Adipose tissue (tissue), 3 donors: ENCODE measurements around the gene RBFA. TPM values are rescaled to one million over a fixed set of nuclear protein-coding genes. Genes with fewer than 3 reads are reported as not detected.

Experiments used
- H3K27ac ChIP-seq: one replicate; pipeline ENCODE4 v1.5.1; 2013; ENCODE audit warnings: low read depth, low read length
- whole genome bisulfite sequencing, 3 donors: extraction: QIAGEN DNeasy Blood & Tissue Kit; methylation state at CpG; one replicate each; pipeline ENCODE4 v1.1.7; 2013; 5-methylcytosine and 5-hydroxymethylcytosine counted together
- polyA plus RNA-seq, 3 donors: library from polyadenylated mRNA; stranded (reverse); fragments of 200-250 nt; gene quantifications; one replicate each; pipeline ENCODE4 v1.2.3, GENCODE V29; 2013
- donor health status: healthy with polysubstance abuse.
- donor health status: Bipolar disorder and iron deficiency.
- donor health status: healthy.

The RBFA gene
- polyA plus RNA-seq, 3 donors: 15.9 to 32.2 (median 16.7) TPM

DNA sequence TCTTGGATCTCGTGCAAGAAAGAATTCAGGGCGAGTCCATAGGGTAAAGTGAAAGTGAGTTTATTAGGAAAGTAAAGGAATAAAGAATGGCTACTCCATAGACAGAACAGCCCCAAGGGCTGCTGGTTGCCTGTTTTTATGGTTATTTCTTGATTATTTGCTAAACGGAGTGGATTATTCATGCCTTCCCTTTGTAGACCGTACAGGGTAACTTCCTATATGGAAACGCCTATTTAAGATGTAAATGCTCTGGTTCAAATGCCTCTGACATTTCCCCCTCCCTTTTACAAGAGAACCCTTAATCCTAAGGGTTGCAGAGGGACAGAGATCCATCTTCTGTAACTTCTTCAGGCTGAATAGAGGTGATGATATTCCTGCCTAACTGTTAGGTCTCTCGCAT, 25.7 kb downstream of the RBFA start:
- H3K27ac ChIP-seq: no peak overlapping the region
- WGBS, 3 donors: 88 to 91% (median 88%) methylated on average over 6 of the region's 6 CpGs

- WGBS, 3 donors: 86 to 88% (median 87%) methylated on average over 9 of the region's 9 CpGs
Measured at GRCh38 chr18:80065705-80066104, 31.5 kb downstream of the RBFA start.

GRCh38 chr18:80067321-80067720, 33.1 kb downstream of the RBFA start:
- 88 to 94% (median 91%) methylated on average over 8 of the region's 8 CpGs for WGBS, 3 donors
- H3K27ac ChIP-seq: no peak overlapping the region

More at GRCh38 chr18:80065705-80066104, 31.5 kb downstream of the RBFA start:
- H3K27ac ChIP-seq: no peak overlapping the region

- 94% methylated on average over 10 of the region's 10 CpGs for WGBS, 3 donors
Measured at GRCh38 chr18:80067897-80068296, 33.7 kb downstream of the RBFA start.

GRCh38 chr18:80068571-80069272, 34.5 kb downstream of the RBFA start:
- H3K27ac ChIP-seq: no peak overlapping the region
- WGBS, 3 donors: 79 to 82% (median 80%) methylated on average over 10 of the region's 10 CpGs

More at GRCh38 chr18:80067897-80068296, 33.7 kb downstream of the RBFA start:
- H3K27ac ChIP-seq: no peak overlapping the region

DNA sequence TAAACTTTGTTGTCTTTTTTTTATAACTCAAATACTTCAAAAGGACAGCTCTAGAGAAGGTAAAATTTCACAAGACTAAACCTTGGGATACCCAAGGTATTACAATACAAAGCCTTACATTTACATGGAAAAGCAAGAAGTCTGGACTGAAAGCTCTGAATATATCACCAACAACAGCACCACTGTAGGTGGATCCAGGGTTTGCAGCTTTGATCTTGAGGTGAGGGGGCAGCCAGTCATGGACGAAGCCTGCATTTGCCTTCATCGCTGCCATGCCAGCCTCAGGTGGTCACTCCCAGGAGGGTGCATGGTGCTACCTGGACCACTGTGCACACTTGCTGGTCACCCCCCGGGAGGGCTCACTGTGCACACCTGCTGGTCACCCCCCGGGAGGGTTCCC, 36.6 kb downstream of the RBFA start:
- WGBS, 3 donors: 91 to 97% (median 93%) methylated on average over 4 of the region's 4 CpGs

GRCh38 chr18:80074183-80074582, 39.9 kb downstream of the RBFA start:
- no peak overlapping the region for H3K27ac ChIP-seq
- 92% methylated on average over 5 of the region's 5 CpGs for WGBS, 3 donors

More for the DNA sequence above, 36.6 kb downstream of the RBFA start:
- no peak overlapping the region for H3K27ac ChIP-seq

GRCh38 chr18:80074697-80075096, 40.5 kb downstream of the RBFA start:
- WGBS, 3 donors: 63 to 81% (median 74%) methylated on average over 8 of the region's 8 CpGs
- H3K27ac ChIP-seq: no peak overlapping the region

GRCh38 chr18:80075940-80076339, 41.7 kb downstream of the RBFA start:
- 93 to 94% (median 94%) methylated on average over 7 of the region's 7 CpGs for WGBS, 3 donors
- no peak overlapping the region for H3K27ac ChIP-seq

DNA sequence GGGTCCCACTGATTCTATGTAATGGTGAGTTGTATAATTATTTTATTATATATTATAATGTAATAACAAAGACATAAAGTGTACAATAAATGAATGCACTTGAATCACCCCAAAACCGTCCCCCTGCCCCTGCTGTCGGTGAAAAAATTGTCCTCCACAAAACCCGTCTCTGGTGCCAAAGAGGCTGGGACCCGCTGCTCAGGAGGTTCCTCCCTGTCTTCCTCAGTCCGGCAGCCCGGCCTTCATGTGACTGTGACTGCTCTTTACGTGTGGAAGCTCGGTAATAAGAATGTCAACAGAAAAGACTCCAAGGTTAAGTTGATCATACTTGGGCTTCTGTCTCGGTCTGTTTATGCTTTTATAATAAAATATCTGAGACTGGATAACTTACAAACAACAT, 42.1 kb downstream of the RBFA start:
- 95 to 96% (median 95%) methylated on average over 9 of the region's 9 CpGs for WGBS, 3 donors
- H3K27ac ChIP-seq: no peak overlapping the region

DNA sequence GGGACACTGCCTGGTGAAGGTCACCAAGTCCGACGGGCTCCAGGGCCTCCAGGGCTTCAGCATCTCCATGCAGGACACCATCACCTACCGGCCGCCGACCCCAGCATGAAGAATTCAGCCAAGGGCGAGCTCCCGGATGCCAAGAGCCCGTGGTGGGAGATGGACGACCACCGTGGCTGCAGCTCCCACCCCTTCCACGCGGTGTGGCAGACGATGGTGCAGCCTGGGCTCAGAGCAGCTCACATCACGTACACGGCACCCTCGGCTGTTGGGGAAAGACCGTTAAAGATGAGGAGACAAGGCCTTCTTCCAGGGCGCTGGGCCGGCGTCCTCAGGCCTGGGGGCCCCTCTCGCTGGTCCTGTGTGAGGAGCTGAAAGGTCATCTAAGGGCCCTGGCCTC, 43.6 kb downstream of the RBFA start:
- no peak overlapping the region for H3K27ac ChIP-seq
- WGBS, 3 donors: 94 to 98% (median 95%) methylated on average over 21 of the region's 21 CpGs

Other genes with a start within 250 kb of the RBFA start
- gene KCNG2, start 236.5 kb upstream of the RBFA start, polyA plus RNA-seq: under 1 TPM; 0.05 to 0.45 (median 0.42) TPM
- 100 to 1,000 TPM in 1 of 3 donors, 10 to 100 TPM in 2; 38.2 to 168 (median 95.4) TPM for gene SLC66A2, start 82.8 kb upstream of the RBFA start, polyA plus RNA-seq
- gene HSBP1L1, start 69.8 kb upstream of the RBFA start, polyA plus RNA-seq: 10 to 100 TPM; 15.2 to 27.4 (median 19.0) TPM
- 10 to 100 TPM; 55.5 to 83.2 (median 69.3) TPM for gene TXNL4A, start 45.9 kb upstream of the RBFA start, polyA plus RNA-seq
- gene ADNP2, start 74.8 kb downstream of the RBFA start, polyA plus RNA-seq: 1 to 10 TPM; 3.8 to 8.9 (median 4.1) TPM
- gene PARD6G, start 213.1 kb downstream of the RBFA start, polyA plus RNA-seq: 1 to 10 TPM in 2 of 3 donors, under 1 TPM in 1; 0.78 to 3.6 (median 2.3) TPM